ENCODE results near the gene ELAVL1.
"Not testable (repeated sequence)": the region's sequence is repeated elsewhere in the genome, so short reads cannot be mapped to it uniquely, and the experiment has no call there.

ELAVL1 gene

GRCh38 chr19:7921302-7921966 is 84.0 kb downstream of the ELAVL1 start:
- no peak for DNase-seq (ENCODE audit: low read depth)

GRCh38 chr19:7920519-7921301 is 84.7 kb downstream of the ELAVL1 start:
- DNase-seq (ENCODE audit: low read depth), result peak; percentile 91
- in situ Hi-C loops (cut with HindIII; ENCODE audit: low sequenced_read_pairs), result no loop called here
- TF ChIP-seq, protein P1, sequence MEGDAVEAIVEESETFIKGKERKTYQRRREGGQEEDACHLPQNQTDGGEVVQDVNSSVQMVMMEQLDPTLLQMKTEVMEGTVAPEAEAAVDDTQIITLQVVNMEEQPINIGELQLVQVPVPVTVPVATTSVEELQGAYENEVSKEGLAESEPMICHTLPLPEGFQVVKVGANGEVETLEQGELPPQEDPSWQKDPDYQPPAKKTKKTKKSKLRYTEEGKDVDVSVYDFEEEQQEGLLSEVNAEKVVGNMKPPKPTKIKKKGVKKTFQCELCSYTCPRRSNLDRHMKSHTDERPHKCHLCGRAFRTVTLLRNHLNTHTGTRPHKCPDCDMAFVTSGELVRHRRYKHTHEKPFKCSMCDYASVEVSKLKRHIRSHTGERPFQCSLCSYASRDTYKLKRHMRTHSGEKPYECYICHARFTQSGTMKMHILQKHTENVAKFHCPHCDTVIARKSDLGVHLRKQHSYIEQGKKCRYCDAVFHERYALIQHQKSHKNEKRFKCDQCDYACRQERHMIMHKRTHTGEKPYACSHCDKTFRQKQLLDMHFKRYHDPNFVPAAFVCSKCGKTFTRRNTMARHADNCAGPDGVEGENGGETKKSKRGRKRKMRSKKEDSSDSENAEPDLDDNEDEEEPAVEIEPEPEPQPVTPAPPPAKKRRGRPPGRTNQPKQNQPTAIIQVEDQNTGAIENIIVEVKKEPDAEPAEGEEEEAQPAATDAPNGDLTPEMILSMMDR (IDR thresholded peaks at IDR 0.05; ENCODE audit: low read depth, low read length, missing control alignments), result no peak
- peak overlapping the region; percentile 64 for H3K4me3 ChIP-seq (ENCODE audit: low read depth, low read length)

More at GRCh38 chr19:7921302-7921966, 84.0 kb downstream of the ELAVL1 start:
- H3K4me3 ChIP-seq (ENCODE audit: low read depth, low read length), result peak overlapping the region; percentile 48
- TF ChIP-seq, protein P1 (IDR thresholded peaks at IDR 0.05; ENCODE audit: low read depth, low read length, missing control alignments), result no peak
- in situ Hi-C loops (cut with HindIII; ENCODE audit: low sequenced_read_pairs), result no loop called here

- in situ Hi-C loops (cut with HindIII; ENCODE audit: low sequenced_read_pairs), result no loop called here
- DNase-seq (ENCODE audit: low read depth), result peak; percentile 84
- TF ChIP-seq, protein P1 (IDR thresholded peaks at IDR 0.05; ENCODE audit: low read depth, low read length, missing control alignments), result no peak
- peak within 1 kb of the TSS; percentile 64 for H3K4me3 ChIP-seq (ENCODE audit: low read depth, low read length)
These were observed 85.6 kb downstream of the ELAVL1 start, which contains the start of gene SNAPC2 for GRCh38 chr19:7919610-7920518. SNAPC2 (plus strand) TSS chr19:7920338; CDS start chr19:7920367, 29 bp downstream.

DNA sequence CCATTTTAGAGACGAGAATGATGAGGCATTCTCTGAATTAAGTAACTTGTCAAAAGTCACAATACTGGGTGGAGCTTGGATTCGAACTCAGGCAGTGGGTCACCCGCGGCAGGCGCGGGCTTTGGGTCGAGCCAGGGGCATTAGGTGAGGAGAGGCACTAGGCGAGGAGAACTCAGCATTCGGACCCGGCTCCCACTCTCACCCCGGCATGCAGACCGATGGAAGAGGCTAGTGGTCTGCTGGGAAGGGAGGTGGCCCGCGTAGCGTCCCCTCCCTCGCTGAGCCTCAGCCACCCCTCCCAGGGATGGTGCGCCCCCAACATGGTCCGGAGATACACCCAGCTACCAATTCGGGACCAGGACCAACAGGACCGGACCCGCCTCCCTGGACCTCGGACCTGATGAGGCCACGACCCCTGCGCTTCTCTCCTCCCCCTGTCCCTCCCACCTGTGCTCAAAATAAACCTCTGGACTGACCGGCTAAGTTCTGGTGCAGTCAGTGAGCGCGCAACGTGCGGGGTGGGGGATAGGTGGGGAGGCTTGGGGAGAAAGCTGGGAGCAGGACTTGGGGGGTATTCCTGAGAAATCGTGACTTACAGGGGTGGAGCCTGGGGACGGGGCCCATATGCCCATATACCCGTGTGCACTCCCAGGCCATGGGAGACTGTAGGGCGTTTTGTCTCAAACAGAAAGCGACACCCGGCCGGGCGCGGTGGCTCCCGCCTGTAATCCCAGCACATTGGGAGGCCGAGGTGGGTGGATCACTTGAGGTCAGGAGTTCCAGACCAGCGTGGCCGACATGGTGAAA is 86.6 kb downstream of the ELAVL1 start:
- TF ChIP-seq, protein P1 (IDR thresholded peaks at IDR 0.05; ENCODE audit: low read depth, low read length, missing control alignments), result no peak
- in situ Hi-C loops (cut with HindIII; ENCODE audit: low sequenced_read_pairs), result no loop called here
- no peak overlapping the region for H3K4me3 ChIP-seq (ENCODE audit: low read depth, low read length)
- DNase-seq (ENCODE audit: low read depth), result no peak

DNA sequence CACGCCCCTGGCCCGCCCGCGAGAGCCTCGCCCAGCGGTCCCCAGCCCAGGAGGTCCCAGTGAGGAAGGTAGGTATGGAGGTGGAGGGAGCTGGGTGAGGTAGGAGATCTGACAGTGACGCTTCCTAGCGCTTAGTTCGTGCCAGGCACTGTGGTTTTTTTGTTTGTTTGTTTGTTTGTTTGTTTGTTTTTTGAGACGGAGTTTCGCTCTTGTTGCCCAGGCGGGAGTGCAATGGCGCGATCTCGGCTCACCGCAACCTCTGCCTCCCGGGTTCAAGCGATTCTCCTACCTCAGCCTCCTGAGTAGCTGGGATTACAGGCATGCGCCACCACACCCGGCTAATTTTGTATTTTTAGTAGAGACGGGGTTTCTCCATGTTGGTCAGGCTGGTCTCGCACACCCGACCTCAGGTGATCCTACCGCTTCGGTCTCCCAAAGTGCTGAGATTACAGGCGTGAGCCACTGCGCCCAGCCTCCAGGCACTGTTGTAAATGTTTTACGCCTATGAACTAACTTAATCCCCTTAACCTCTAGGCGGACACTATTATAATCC is 87.3 kb downstream of the ELAVL1 start:
- DNase-seq (ENCODE audit: low read depth); in situ Hi-C loops (cut with HindIII; ENCODE audit: low sequenced_read_pairs): not testable (repeated sequence)
- peak overlapping the region; percentile 5 for H3K4me3 ChIP-seq (ENCODE audit: low read depth, low read length)

DNA sequence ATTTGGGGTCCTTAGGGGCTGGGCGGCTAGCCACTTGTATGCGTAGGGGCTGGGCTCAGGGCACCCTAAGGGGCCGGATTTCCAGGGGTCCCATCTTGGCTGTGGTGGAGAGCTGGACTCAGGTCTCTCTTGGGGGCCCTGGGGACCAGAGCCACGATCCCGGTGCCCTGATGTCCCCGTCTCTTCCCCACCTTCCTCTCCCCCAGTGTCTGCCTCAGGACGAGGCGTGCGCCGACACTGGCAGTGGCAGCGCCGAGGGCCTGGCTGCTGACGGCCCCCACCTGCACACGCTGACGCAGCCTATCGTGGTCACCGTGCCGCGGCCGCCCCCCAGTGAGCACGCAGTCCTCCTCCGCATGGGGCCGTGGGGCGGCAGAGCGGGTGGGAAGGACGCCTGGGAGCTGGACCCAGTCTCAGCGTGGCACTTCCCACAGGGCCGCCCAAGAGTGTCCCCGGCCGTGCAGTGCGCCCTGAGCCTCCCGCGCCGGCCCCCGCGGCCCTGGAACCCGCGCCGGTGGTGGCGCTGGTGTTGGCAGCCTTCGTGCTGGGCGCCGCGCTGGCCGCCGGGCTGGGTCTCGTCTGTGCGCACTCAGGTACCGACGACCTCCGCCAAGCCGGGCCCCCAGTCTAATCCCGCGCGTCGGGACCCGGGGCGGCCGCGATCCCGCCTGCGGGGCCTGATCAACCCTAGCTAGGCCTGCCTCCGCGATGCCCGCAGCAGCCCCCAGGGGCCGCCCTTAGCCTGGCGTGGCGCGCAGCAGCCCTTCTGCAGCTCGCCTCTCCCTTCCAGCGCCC is 88.0 kb downstream of the ELAVL1 start:
- in situ Hi-C loops (cut with HindIII; ENCODE audit: low sequenced_read_pairs), result no loop called here
- DNase-seq (ENCODE audit: low read depth), result no peak
- TF ChIP-seq, protein P1 (IDR thresholded peaks at IDR 0.05; ENCODE audit: low read depth, low read length, missing control alignments), result peak; percentile 74
- H3K4me3 ChIP-seq (ENCODE audit: low read depth, low read length), result peak overlapping the region; percentile 5

Data from astrocyte of the cerebellum (primary cell).